Measurements from ENCODE around the gene EMP1.

The EMP1 gene

DNA sequence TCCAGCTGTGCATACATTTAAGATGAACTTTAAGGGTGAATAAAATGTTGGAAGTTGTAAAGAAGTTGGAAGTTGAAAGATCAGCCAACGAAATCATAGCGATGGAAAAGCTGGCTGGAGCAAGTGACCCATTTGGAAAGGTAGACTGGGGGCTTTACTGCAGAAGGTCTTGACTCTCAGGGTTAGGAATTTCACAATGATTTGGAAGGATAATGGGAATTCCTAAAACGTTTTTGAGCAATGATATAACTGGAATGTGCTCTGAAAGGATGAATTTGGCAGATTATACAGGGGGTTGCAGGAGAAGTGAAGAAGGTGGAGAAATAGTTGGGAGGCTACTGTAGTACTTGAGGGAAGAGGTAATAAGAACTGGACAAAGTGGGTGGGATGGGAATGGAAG lies 27.4 kb downstream of the EMP1 start:
- no peak for DNase-seq

- DNase-seq: no peak
Observed at GRCh38 chr12:13227191-13227590, 30.7 kb downstream of the EMP1 start.

DNA sequence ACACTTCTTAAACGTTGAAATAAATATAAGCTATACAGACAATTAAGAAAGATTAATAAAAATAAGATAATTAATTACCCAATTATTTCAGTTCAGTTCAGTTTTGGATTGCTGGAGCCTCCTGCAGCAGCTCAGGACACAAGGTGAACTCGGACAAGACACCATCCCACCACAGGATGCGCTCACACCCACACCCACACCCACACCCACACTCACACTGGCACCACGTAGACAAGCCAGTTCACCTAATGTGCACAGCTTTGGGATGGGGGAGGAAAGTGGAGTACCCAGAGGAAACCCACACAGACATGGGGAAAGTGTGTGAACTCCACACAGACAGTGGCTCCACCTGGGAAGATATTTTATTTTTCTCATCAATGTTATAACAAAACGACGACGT lies 32.1 kb downstream of the EMP1 start:
- DNase-seq: no peak

DNA sequence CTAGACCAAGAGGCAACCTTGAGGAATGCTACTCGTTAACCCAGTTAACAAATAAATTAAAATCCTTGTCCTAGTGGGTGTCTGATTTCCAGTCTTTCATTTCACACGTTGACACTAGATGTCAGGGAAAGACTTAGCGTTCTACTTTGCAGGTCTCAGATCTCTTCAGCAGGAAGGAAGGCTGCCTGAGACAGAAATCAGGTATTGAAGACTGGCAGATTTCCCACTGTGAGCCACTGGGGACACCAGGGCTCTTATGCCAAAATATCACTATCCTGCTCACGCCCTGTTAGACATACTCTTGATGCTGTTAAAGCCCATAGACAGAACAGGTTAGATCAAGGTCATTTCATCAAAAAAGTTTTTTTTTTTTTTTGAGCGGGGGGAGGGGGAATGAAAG lies 33.0 kb downstream of the EMP1 start:
- DNase-seq: no peak

GRCh38 chr12:13230500-13230899 lies 34.0 kb downstream of the EMP1 start:
- no peak for DNase-seq

GRCh38 chr12:13233830-13234641 lies 37.5 kb downstream of the EMP1 start:
- peak; percentile 8 to 42 for DNase-seq

- DNase-seq: no peak
Observed at GRCh38 chr12:13238204-13238603, 41.7 kb downstream of the EMP1 start.

GRCh38 chr12:13241833-13242488 lies 45.4 kb downstream of the EMP1 start:
- no peak for DNase-seq

DNA sequence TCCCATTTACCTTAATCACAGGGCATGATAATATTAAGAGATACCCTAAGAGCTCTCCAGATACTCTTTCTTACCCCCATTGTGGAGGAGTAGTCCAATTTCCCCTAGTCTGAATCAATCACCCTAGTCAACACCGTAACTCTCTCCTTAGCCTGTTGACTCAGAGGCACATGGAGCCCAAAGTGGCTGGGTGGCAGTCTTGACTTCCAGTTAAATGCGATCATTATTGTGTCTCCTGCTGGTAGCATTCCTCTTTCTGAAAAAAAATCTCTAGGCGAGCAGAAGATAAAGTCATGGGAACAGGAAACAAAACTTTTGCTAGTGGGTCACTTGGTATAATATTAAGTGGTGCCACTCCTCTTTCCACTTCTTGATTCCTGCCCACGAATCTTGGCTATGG lies 46.4 kb downstream of the EMP1 start:
- no peak for DNase-seq

GRCh38 chr12:13243516-13244070 lies 47.1 kb downstream of the EMP1 start:
- DNase-seq: no peak

GRCh38 chr12:13247596-13247995 lies 51.1 kb downstream of the EMP1 start:
- DNase-seq: no peak

GRCh38 chr12:13248964-13249363 lies 52.4 kb downstream of the EMP1 start:
- no peak for DNase-seq

- no peak for DNase-seq
Observed at GRCh38 chr12:13250416-13250815, 53.9 kb downstream of the EMP1 start.

- DNase-seq: no peak
Observed at GRCh38 chr12:13251521-13251920, 55.0 kb downstream of the EMP1 start.

- DNase-seq: no peak
Observed at GRCh38 chr12:13252024-13252423, 55.5 kb downstream of the EMP1 start.

- DNase-seq: no peak
Observed at GRCh38 chr12:13252616-13253015, 56.1 kb downstream of the EMP1 start.

GRCh38 chr12:13253966-13254760 lies 57.6 kb downstream of the EMP1 start:
- DNase-seq: no peak

- DNase-seq: peak; percentile 60 to 74
Observed at GRCh38 chr12:13255792-13256691, 59.5 kb downstream of the EMP1 start.

DNA sequence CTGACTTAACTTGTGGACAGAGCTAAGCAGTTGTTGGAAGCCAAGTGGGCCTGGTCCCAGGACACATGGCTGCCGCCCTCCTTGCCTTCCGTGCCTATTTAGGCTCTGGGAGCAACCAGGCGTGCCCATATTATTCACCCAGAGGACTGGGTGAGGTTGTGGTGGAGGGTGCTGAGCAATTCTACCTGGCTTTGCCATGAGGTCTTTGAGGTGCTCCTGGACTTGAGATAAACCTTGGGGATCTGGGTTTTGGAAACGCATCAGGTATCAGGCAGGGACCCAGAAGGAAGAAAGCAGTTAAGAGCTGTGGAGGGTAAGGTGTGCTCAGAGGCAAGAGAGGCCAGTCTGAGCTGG lies 60.1 kb downstream of the EMP1 start:
- no peak for DNase-seq

DNA sequence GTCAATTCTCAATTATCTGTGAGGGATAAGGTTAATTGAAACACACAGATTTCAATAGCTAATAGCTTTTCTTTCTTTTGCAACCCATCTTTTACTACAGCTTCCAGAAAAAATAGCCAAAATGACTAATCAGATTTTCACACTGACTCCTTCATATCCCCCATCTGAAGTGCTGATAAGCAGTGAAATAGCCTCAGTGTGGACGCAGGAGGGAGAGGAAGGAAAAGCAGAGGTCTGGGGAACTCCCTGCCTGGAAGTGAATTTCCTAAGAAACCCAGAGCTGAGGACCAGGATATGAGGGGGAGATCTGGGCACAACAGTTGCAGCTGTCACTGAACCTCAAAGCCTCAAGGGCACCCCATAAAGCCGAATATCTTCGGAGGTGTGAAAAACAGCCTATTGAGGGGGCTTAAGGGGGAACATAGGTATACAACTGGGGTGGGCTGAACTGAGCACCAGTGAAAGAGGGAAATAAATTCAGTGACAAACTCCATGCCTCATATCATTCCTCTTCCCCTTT lies 60.9 kb downstream of the EMP1 start:
- DNase-seq: no peak

DNA sequence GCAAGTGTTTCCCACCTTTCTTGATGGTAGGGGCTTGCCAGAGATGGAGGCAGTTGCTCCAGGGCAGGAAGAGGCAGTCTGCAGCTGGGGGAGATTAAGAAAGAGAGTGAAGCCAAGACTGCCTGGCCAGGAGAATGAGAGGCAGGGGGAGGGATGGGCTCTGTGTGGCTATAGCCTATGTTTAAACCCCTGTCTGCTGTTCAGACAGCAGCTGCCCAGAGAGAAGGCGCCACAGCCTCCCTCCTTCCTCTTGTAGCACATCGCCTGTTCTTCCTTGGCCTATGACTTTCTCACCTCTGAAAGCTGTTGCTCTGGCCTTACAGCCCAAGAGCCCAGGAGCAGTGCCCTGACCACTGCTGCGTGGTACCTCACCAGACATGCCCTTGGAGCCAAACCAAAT lies 61.7 kb downstream of the EMP1 start:
- DNase-seq: no peak

- no peak for DNase-seq
Observed at GRCh38 chr12:13258717-13259119, 62.2 kb downstream of the EMP1 start.
